RWPE1 (cell line): ENCODE data around the gene KLF13.

ENCODE experiments used
- CTCF ChIA-PET: fragments of 350-600 bp; sonication (Branson Sonifier 250); formaldehyde crosslinking; extraction: SDS; loops from one replicate; lab custom pipeline; 2021; lab: Yijun Ruan, JAX
- POLR2A ChIA-PET: fragments of 400-600 bp; formaldehyde crosslinking; extraction: SDS; loops from one replicate; lab custom pipeline; 2020; ENCODE audit warnings: antibody characterized with exemption; ENCODE audit not compliant: low non-redundant PET; lab: Yijun Ruan, JAX
- DNase-seq: peaks from one replicate; pipeline ENCODE4 v3.0.0; 2012; ENCODE audit warnings: low spot score
- H3K27ac ChIP-seq: fragments of 450-650 bp; 2 replicates; pipeline ENCODE4 v1.5.1; 2017
- CTCF ChIP-seq: fragments of 450-650 bp; conservative IDR thresholded peaks from 2 replicates; pipeline ENCODE4 v1.5.1; 2017; ENCODE audit warnings: low read depth, mild to moderate bottlenecking

Gene KLF13

GRCh38 chr15:31396881-31397560 lies 70.4 kb downstream of the KLF13 start:
- DNase-seq = peak; percentile 91
- ChIA-PET CTCF (interaction anchor here (0.6 to 0.7 kb wide), 3 partner anchors 92 to 538 kb away, joined by 4 to 5 read pairs (median 4); no protein-coding TSS in a partner anchor), POLR2A (no interaction called here)
- TF ChIP-seq CTCF = no peak; the same call in 1 of the 2 replicates
- H3K27ac ChIP-seq = peak overlapping the region; percentile 98

DNA sequence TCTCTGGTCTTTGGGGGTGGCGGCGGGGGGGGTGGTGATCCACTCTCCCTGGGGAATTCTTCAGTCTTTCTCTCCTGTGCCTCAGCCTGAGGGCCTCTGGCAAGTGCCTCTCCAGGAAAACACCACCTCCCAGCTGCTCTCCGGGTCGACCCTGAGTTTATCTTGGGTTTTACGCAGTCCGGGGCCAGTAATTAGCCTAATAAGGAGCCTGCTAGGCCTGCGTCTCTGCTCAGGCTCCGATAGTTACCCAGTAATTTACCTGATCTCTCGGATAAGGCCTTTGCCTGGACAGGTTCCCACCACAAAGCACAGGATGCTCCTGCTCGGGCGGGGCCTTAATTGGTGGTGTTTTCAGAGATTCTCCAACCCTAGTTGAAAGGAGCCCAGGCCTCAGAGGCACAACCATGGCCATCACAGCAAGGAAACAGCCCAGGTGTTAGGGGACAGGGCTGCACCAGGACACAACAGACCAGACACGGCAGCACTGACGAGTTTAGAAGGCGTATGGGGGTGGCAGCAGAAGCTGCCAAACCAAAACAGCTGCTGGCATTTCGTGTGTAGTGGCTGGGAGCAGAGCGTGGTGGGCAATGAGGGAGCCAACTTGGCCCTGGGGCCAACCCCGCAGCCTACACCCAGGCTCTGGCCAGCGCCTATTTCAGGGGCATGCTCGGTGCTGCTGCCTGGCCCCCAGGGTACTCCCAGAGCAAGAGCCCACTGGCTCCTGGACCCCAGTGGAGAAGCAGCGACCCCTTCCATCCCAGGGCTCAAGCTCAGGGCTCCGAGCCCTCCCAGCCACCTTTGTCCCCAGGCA lies 71.4 kb downstream of the KLF13 start:
- no peak for TF ChIP-seq CTCF
- DNase-seq = peak; percentile 42
- peak overlapping the region; percentile 98 for H3K27ac ChIP-seq
- CTCF ChIA-PET = interaction anchor here (0.6 to 0.7 kb wide), 2 partner anchors 92 to 539 kb away, joined by 4 to 5 read pairs; no protein-coding TSS in a partner anchor
- POLR2A ChIA-PET = no interaction called here

- TF ChIP-seq CTCF = no peak
- ChIA-PET CTCF (no interaction called here), POLR2A (no interaction called here)
- no peak for DNase-seq
- H3K27ac ChIP-seq = peak overlapping the region; percentile 98
Measured at GRCh38 chr15:31398677-31399301, 72.2 kb downstream of the KLF13 start.

DNA sequence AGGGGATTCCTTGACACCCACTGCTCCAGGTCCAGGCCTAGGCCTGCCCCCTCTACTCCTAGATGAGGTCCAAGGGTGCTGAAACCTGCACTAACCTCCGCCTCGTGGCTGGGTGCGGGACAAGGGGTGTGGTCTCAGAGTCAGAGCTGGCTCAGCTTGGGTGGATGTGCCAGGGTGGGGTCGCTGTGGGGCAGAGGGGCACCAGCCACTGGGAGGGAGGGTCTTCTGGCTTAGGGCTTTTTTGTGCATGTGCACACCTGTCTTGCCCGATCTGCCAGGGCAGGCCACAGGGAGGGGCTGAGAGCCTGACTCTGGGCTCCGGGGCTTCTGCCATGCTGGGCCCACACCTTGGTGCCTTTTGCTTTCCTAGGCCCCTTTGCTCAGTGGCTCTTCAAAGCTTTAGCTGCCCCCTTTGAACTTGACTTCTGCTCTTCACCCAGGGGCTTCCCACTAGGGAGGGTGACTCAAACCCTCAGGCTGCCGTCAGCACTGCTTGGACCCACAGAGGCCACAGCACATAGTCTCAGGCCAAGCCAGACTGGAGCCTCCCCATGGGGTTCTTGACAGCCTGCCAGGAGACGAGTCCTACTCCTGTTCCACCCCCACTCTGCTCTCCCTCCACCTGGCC lies 73.0 kb downstream of the KLF13 start:
- no peak for TF ChIP-seq CTCF
- no peak for DNase-seq
- POLR2A ChIA-PET = no interaction called here
- CTCF ChIA-PET = interaction anchor here (0.6 kb wide), 1 partner anchor 21 kb away, joined by 5 read pairs; no protein-coding TSS in a partner anchor
- H3K27ac ChIP-seq = peak overlapping the region; percentile 98

GRCh38 chr15:31400222-31400927 lies 73.7 kb downstream of the KLF13 start:
- H3K27ac ChIP-seq = peak overlapping the region; percentile 98
- ChIA-PET CTCF (no interaction called here), POLR2A (no interaction called here)
- DNase-seq = no peak
- TF ChIP-seq CTCF = no peak
